Measurements from ENCODE around the gene HTD2. TPM values are rescaled to one million over a fixed set of nuclear protein-coding genes. Genes with fewer than 3 reads are reported as not detected.

Gene HTD2
- polyA plus RNA-seq, 1 of the 3 experiments (the other 2 are of a cell fraction), result 3.0 TPM

DNA sequence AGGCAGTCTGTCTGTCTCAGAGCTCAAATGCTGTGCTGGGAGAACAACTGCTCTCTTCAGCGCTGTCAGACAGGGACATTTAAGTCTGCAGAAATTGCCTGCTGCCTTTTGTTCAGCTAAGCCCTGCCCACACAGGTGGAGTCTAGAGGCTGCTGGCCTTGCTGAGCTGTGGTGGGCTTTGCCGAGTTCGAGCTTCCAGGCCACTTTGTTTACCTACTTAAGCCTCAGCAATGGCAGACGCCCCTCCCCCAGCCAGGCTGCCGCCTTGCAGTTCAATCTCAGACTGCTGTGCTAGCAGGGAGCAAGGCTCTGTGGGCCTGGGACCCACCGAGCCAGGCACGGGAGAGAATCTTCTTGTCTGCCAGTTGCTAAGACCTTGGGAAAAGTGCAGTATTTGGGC, 25.3 kb upstream of the HTD2 start:
- TF ChIP-seq RAD21 (IDR thresholded peaks at IDR 0.05; ENCODE audit: low read length), result no peak
- no peak for TF ChIP-seq MEF2A (IDR thresholded peaks at IDR 0.05; ENCODE audit: borderline replicate concordance, low read depth)
- no peak for TF ChIP-seq RXRA (IDR thresholded peaks at IDR 0.05; ENCODE audit: borderline replicate concordance, low read depth)
- no peak for TF ChIP-seq FOSL2 (IDR thresholded peaks at IDR 0.05; ENCODE audit: borderline replicate concordance, low read depth)
- no peak for TF ChIP-seq EZH2phosphoT487 (IDR thresholded peaks at IDR 0.05; ENCODE audit: borderline replicate concordance, low read depth)
- TF ChIP-seq GATA2 (CRISPR knock-in tag; IDR thresholded peaks at IDR 0.05), result no peak
- TF ChIP-seq, protein P1, sequence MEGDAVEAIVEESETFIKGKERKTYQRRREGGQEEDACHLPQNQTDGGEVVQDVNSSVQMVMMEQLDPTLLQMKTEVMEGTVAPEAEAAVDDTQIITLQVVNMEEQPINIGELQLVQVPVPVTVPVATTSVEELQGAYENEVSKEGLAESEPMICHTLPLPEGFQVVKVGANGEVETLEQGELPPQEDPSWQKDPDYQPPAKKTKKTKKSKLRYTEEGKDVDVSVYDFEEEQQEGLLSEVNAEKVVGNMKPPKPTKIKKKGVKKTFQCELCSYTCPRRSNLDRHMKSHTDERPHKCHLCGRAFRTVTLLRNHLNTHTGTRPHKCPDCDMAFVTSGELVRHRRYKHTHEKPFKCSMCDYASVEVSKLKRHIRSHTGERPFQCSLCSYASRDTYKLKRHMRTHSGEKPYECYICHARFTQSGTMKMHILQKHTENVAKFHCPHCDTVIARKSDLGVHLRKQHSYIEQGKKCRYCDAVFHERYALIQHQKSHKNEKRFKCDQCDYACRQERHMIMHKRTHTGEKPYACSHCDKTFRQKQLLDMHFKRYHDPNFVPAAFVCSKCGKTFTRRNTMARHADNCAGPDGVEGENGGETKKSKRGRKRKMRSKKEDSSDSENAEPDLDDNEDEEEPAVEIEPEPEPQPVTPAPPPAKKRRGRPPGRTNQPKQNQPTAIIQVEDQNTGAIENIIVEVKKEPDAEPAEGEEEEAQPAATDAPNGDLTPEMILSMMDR (IDR thresholded peaks at IDR 0.05), result no peak
- 77% methylated on average over 4 of the region's 7 CpGs for WGBS (ENCODE audit: low lambda C conversion rate)
- Histone ChIP-seq H3K27me3 (ENCODE audit: insufficient read depth) (no peaks in the 10 kb centered on the region), H3K9ac (no peak overlapping the region), H3K9me3 (no peaks in the 10 kb centered on the region), H3K79me2 (ENCODE audit: insufficient read depth) (no peaks in the 10 kb centered on the region), H3K4me3 (ENCODE audit: low read depth in 2 of 2, low read length in 1 of 2) (no peak overlapping the region), H3K4me2 (no peak overlapping the region), H3K4me1 (ENCODE audit: control insufficient read depth in 1 of 2, insufficient read depth in 2 of 2, low read depth in 1 of 2, low read length in 1 of 2) (no peaks in the 10 kb centered on the region), H2AFZ (ENCODE audit: low read depth) (no peak overlapping the region), H3K27ac (ENCODE audit: low read depth in 2 of 2, low read length in 1 of 2) (no peak overlapping the region), H4K20me1 (ENCODE audit: insufficient read depth) (no peaks in the 10 kb centered on the region), H3K36me3 (replicated peaks in 1 of 2; ENCODE audit: control insufficient read depth in 1 of 2, insufficient read depth in 2 of 2, low read length in 1 of 2) (peaks cover 3 to 6% of the 10 kb centered on the region in 2 experiments), H3K9me2 (no peaks in the 10 kb centered on the region), H3F3A (replicated peaks; ENCODE audit: insufficient read depth) (no peaks in the 10 kb centered on the region)
- POLR2A ChIA-PET, result interaction anchor here (0.6 kb wide), 1 partner anchor 11 kb away, joined by 3 read pairs; no protein-coding TSS in a partner anchor
- no peak for DNase-seq
- CTCF ChIA-PET, result interaction anchor here (0.7 to 1.6 kb wide), 2 partner anchors 93 to 104 kb away, joined by 3 to 4 read pairs; no protein-coding TSS in a partner anchor

DNA sequence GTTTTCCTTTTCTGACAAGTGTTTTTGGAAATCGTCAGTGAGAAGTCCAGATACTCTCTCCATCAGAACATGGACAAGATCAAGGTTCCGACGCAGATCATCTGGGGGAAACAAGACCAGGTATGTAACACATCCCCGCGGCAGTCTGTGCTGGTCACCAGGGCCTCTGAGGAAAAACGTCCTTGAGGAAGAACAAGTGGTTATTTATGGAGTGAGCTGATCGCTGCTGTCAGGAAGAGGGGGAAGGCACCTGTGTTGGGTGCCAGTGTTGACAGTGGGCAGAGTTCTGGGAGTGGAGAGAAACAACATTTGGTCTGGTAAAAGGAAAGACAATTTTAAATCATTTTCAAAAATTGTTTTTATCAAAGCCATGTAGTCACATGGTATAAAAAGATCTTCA, 21.0 kb upstream of the HTD2 start:
- H3K36me3 ChIP-seq (replicated peaks in 1 of 2; ENCODE audit: control insufficient read depth in 1 of 2, insufficient read depth in 2 of 2, low read length in 1 of 2), result peaks cover 0 to 6% of the 10 kb centered on the region in 2 experiments
- TF ChIP-seq, protein P2, sequence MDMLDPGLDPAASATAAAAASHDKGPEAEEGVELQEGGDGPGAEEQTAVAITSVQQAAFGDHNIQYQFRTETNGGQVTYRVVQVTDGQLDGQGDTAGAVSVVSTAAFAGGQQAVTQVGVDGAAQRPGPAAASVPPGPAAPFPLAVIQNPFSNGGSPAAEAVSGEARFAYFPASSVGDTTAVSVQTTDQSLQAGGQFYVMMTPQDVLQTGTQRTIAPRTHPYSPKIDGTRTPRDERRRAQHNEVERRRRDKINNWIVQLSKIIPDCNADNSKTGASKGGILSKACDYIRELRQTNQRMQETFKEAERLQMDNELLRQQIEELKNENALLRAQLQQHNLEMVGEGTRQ (IDR thresholded peaks at IDR 0.05; ENCODE audit: borderline replicate concordance, low read depth, low read length), result no peak
- TF ChIP-seq EP300 (IDR thresholded peaks at IDR 0.05; ENCODE audit: borderline replicate concordance in 1 of 2, low read depth in 1 of 2, low read length in 1 of 2) (no peak), NRF1 (IDR thresholded peaks at IDR 0.05; ENCODE audit: low read depth, low read length) (no peak), FOXM1 (IDR thresholded peaks at IDR 0.05; ENCODE audit: low read depth) (no peak), RAD21 (IDR thresholded peaks at IDR 0.05; ENCODE audit: low read length) (no peak), TEAD4 (IDR thresholded peaks at IDR 0.05; ENCODE audit: borderline replicate concordance, insufficient read depth) (no peak), TCF12 (IDR thresholded peaks at IDR 0.05) (no peak), RXRA (IDR thresholded peaks at IDR 0.05; ENCODE audit: borderline replicate concordance, low read depth) (no peak), RFX5 (IDR thresholded peaks at IDR 0.05; ENCODE audit: low read length) (no peak), RCOR1 (IDR thresholded peaks at IDR 0.05; ENCODE audit: low read length) (no peak), FOSL2 (IDR thresholded peaks at IDR 0.05; ENCODE audit: borderline replicate concordance, low read depth) (no peak), MXI1 (IDR thresholded peaks at IDR 0.05; ENCODE audit: low read depth, low read length) (no peak), EZH2phosphoT487 (IDR thresholded peaks at IDR 0.05; ENCODE audit: borderline replicate concordance, low read depth) (no peak)
- TF ChIP-seq, protein P1 (IDR thresholded peaks at IDR 0.05), result no peak
- TF ChIP-seq, protein P3, sequence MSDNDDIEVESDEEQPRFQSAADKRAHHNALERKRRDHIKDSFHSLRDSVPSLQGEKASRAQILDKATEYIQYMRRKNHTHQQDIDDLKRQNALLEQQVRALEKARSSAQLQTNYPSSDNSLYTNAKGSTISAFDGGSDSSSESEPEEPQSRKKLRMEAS (IDR thresholded peaks at IDR 0.05; ENCODE audit: low read depth), result no peak
- TF ChIP-seq, protein P4, sequence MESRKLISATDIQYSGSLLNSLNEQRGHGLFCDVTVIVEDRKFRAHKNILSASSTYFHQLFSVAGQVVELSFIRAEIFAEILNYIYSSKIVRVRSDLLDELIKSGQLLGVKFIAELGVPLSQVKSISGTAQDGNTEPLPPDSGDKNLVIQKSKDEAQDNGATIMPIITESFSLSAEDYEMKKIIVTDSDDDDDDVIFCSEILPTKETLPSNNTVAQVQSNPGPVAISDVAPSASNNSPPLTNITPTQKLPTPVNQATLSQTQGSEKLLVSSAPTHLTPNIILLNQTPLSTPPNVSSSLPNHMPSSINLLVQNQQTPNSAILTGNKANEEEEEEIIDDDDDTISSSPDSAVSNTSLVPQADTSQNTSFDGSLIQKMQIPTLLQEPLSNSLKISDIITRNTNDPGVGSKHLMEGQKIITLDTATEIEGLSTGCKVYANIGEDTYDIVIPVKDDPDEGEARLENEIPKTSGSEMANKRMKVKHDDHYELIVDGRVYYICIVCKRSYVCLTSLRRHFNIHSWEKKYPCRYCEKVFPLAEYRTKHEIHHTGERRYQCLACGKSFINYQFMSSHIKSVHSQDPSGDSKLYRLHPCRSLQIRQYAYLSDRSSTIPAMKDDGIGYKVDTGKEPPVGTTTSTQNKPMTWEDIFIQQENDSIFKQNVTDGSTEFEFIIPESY (IDR thresholded peaks at IDR 0.05; ENCODE audit: borderline replicate concordance, low read depth), result no peak
- H4K20me1 ChIP-seq (ENCODE audit: insufficient read depth), result no peaks in the 10 kb centered on the region
- DNase-seq, result no peak
- no peak overlapping the region for H3K27ac ChIP-seq (ENCODE audit: low read depth in 2 of 2, low read length in 1 of 2)
- H3K9ac ChIP-seq, result no peak overlapping the region
- H3K4me2 ChIP-seq, result no peak overlapping the region
- H3K4me3 ChIP-seq (ENCODE audit: low read depth in 2 of 2, low read length in 1 of 2), result no peak overlapping the region
- ChIA-PET POLR2A (no interaction called here), CTCF (interaction anchor here (1.3 to 1.8 kb wide), 2 partner anchors 14 to 21 kb away, joined by 5 to 7 read pairs; partner anchors contain the start of genes HTD2 and RPP14)
- H3K27me3 ChIP-seq (ENCODE audit: insufficient read depth), result no peaks in the 10 kb centered on the region
- no peaks in the 10 kb centered on the region for H3K9me2 ChIP-seq
- H3K9me3 ChIP-seq, result no peaks in the 10 kb centered on the region
- WGBS (ENCODE audit: low lambda C conversion rate), result 77% methylated on average over 7 of the region's 7 CpGs
- H3F3A ChIP-seq (replicated peaks; ENCODE audit: insufficient read depth), result no peaks in the 10 kb centered on the region
- H3K79me2 ChIP-seq (ENCODE audit: insufficient read depth), result no peaks in the 10 kb centered on the region
- no peak overlapping the region for H2AFZ ChIP-seq (ENCODE audit: low read depth)
- no peaks in the 10 kb centered on the region for H3K4me1 ChIP-seq (ENCODE audit: control insufficient read depth in 1 of 2, insufficient read depth in 2 of 2, low read depth in 1 of 2, low read length in 1 of 2)
